ENCODE measurements around the gene DHX32.

- TF ChIP-seq CREB5 (CRISPR knock-in tag; IDR thresholded peaks at IDR 0.05; ENCODE audit: low read depth): no peak
- no peak for TF ChIP-seq ARNTL (CRISPR knock-in tag; IDR thresholded peaks at IDR 0.05; ENCODE audit: borderline replicate concordance, low read depth)
- TF ChIP-seq PATZ1 (CRISPR knock-in tag; IDR thresholded peaks at IDR 0.05; ENCODE audit: borderline replicate concordance): no peak
- no peak for TF ChIP-seq CSRNP3 (CRISPR knock-in tag; IDR thresholded peaks at IDR 0.05)
- no peak for TF ChIP-seq ZNF565 (CRISPR knock-in tag; conservative IDR thresholded peaks at IDR 0.05; ENCODE audit: low read depth)
- TF ChIP-seq RARB (CRISPR knock-in tag; IDR thresholded peaks at IDR 0.05): no peak
- TF ChIP-seq CSDC2 (CRISPR knock-in tag; IDR thresholded peaks at IDR 0.05): no peak
- no peak for TF ChIP-seq ZFP30 (CRISPR knock-in tag; IDR thresholded peaks at IDR 0.05)
- TF ChIP-seq ESRRG (CRISPR knock-in tag; IDR thresholded peaks at IDR 0.05): no peak
- TF ChIP-seq SNAI2 (CRISPR knock-in tag; IDR thresholded peaks at IDR 0.05): no peak
- TF ChIP-seq TSHZ2 (CRISPR knock-in tag; IDR thresholded peaks at IDR 0.05): no peak
- TF ChIP-seq POU6F1 (CRISPR knock-in tag; IDR thresholded peaks at IDR 0.05; ENCODE audit: borderline replicate concordance, low read depth): no peak
Observed at GRCh38 chr10:125840955-125841354, 40.1 kb downstream of the DHX32 start.

All from SK-N-SH treated with all-trans-retinoic acid at 6 μM for 48 hours (cell line).